HG02870 (cell line): Measurements from ENCODE around the gene LRRK1.

ENCODE experiments used
- ATAC-seq: cut with Tn5 transposase; IDR thresholded peaks from one replicate; pipeline ENCODE4 v1.9.1; 2021; ENCODE audit warnings: mild to moderate bottlenecking, moderate library complexity; ENCODE audit not compliant: unreplicated experiment

The LRRK1 gene

DNA sequence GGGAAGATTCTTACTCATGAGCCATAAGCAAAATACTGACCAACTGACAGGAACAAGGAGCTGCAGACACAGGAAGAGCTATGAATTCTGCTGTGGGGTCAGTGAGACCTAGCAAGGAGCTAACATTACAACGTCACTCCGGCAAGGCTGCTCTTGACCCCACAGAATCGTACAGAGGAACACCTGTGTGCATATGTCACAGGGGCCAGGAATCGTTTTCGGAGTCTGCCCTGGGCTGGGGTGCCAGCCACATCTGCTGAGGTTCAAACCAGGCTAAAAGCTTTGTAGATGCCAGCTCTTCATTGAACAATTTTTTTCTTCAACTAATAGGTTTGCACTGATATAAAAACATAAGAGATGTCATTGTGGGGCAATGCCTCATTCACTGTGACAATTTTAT is 82.6 kb downstream of the LRRK1 start:
- no peak for ATAC-seq

DNA sequence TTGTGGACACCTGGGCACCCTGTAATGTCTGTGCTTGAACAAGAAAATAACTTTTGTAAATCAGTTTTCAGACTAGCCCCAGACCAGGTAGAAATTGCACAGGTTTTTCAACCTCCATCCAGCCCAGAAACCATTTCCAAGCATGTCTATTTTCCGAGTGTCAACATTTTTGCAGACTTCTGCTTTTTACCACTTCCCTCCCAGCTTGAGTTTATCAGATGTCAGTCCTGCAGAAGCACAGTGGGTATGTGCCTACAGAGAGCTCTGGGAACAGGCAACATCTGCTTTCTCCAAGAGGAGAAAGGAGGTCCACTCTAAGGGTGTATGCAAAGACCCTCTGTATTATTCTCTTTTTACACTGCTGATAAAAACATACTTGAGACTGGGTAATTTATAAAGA is 83.9 kb downstream of the LRRK1 start:
- ATAC-seq = no peak

DNA sequence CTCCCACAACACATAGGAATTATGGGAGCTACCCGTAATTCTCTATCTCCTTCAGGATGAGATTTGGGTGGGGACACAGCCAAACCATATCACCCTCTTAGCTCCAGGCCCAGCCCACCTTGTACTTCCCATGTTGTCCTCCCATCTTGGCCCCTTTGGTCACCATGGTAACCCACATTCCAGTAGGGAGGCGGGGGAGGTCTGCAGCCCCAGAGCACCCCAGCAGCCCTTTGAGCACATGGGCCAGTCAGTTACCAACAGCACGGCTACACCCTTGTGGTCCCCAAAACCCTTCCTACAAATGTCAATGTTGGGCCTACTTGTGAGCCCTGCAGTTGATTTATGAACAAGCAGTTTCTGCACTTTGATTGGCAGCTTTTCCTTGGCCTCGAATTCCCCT is 84.5 kb downstream of the LRRK1 start:
- ATAC-seq = no peak

DNA sequence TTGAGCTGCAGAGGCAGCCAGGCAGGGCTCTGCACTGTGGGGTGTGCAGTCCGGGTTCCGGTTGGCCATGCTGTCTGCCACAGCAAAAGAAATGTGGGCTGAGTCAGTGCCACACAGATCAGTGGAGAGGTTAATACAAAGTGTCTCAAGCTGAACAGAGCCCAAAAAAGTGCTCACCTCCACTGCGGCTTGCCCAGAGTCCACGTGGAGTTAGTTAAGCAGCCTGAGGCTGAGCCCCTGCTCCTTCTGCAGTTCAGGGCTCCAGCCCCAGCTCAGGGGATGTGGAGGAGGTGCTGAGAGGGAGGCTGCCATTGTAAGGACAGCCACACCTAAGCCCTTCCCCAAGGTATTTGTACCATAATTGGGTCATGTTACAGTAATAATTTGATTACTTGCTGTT is 85.3 kb downstream of the LRRK1 start:
- no peak for ATAC-seq

DNA sequence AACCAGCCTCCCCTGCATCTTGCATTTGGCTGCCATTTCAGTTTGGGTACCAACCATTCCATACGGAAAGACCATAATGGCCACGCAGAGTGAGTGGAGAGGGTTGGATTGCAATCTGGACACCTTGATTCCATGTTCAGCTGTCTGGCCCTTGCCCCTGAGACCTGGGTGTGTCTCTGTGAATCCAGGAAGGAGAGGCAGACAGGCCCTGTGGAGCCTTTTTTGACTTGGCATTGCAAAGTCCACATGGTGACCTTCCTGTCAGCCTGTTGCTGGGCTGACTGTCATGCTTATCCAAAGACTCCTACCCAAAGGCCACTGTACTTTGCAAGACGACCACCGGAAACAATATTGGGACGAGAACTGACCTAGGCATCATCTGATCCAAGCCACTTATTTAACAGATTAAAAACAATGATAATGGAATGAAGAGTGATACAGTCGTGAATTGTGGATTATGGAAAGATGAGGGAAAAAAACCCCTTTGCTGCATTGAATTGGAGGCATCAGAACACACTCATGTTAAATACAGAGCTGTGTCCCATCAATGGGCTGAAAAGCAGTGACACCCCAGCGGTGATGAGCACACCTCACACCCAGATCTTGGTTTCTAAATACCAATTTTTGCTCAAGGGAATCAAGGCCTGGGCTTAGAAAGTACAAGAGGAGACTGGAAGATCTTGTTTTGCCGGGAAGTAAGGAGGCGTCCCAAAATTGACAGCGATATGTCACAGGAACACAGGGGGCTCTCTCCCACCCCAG is 86.0 kb downstream of the LRRK1 start:
- no peak for ATAC-seq

DNA sequence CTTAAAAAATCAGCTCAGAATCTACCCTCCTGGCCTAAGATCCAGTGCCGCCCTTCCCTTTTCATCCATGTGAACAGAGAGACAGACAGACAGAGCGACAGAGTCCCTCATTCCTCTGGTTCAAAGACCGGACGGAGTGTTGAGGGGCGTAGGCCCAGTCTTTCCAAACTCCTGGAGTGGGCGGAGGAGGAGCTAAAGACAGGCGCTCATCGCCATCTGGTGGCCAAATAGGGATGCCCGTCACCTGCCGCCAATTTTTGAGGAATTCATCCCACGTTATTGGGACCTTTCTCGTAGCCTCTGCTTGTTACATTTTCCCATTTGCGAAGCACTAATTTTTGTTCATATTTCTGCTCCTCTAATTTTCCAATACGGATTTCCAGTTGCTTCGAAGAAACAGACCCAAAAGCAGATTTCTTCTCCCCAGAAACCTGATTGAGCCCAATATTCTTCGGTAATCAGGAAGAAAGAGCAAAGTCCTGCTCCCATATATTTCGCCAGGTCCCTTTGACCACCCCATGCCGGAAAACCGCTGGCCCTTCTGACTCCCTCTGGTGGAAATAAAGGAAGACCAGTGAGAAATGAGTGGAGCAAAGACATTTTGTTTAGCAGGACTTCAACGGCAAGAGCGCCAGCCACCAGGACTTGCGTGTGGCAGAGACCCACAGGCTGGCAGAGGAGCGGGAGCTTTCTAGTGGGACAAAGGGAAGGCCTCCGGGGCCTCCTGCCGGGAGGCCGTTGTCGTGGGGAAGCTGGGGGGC is 88.0 kb downstream of the LRRK1 start:
- no peak for ATAC-seq

DNA sequence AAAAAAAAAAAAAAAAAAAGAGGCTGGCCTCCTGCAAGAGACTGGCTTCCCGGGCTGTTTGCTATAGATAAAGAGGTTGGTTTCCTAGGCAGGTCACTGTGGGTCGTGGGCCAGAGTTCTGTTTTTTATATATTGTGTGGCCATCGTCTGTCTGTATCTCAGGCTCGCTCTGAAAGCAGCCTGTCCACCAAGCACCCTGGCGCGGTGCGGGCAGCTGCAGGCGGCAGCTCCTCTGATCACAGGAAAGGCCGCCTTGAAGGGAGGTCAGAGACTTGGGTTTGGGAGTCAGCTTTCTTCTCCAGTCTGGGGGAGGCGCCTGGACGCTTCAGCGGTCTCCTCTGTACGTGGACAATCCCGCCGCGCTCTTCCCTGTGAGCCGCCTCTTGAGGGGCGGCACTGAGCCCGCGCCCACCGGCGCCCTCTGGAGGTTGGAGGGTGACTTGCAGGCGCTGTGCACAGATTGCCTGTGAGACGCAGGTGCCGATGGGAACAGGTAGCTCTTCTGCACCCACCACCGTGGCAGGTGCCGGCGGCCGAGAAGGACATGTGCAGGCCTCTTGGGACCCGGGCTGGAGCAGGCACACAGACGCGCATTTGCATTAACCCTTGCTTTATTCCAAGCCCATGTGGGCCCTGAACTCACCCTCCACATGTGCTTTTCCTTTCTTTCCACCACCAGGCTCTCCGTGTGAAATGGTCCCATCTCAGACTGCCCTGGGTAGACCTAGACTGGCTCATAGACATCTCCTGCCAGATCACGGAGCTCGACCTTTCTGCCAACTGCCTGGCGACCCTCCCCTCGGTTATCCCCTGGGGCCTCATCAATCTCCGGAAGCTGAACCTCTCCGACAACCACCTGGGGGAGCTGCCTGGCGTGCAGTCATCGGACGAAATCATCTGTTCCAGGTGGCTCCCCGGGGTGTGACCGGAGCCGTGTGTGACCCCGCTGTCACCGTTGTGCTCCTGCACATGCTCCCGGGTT is 89.3 kb downstream of the LRRK1 start:
- peak; percentile 80 for ATAC-seq

DNA sequence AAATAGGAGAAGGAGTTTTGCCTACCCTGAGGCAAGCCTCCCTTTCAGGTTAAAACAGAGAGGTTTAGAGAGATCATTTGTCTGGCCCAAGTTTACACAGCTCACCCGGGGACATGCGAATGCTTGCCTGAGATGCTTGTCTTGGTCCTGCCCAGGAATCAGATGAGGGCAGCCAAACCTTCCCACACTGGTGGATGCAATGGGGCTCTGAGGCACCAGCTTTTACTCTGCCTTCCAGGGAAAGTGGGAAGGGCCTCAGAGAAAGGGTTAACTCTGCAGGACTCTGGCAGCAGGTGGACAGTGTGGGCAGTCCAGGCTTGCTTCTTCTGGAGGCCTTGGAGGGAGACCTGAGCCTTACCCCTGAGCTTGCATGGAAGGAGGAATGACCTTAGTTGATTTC is 90.0 kb downstream of the LRRK1 start:
- no peak for ATAC-seq

DNA sequence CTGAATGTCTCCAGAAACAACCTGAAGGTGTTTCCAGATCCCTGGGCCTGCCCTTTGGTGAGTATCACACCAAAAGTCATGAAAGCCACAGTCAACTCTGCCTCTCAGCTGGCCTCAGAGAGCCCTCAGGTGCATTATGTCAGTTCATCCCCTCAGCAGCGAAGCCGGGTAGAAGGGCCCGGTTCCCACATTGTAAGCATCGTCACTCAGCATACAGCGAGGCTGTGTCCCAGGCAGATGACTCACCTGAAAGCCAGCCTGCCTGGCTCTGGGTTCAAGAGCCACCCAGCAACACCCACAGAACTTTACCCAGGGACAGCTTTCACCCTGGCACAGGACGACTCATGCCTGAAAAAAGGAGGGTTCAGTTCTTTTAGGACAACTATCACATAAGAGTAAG is 91.6 kb downstream of the LRRK1 start:
- ATAC-seq = no peak

DNA sequence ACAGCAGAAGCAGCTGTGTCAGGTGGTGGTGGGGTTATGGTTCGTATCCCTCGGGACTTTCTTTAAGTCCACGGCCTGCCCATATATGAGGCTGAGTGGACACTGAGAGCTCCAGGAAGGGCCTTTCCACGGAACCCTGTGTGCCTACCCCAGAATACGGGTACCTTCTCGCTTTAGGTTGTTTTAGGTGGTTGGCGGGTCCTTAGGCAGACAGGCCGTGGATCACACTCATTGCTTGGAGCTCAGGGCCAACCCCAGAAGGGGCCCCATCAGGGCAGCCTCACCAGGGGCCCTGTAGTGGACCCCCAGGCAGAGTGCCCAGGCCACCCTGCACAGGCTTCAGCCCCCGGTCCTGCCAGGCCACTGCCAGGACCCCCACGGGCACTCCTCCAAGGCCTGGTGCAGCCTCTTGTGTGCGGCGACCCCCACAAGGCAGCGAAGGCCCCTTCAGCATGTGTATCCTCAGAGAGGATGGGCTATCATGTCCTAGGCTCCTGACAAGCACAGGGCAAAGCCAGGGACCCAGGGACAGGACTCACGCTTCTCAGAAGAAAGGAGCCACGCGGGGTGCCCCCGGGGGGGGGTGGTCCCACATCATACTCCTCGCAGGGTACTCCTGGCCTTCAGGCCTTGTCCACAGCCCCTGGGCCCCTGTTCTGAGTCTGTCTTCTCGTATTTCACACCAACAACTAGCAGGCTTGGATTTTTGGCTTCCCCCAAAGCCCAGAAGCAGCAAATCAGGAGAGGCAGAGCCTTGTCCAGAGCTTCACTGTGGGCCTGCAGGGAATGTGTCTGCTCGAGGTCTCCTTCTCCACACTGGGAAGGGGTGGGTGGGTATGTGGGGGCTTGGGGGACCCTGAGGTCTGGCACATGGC is 93.4 kb downstream of the LRRK1 start:
- no peak for ATAC-seq

DNA sequence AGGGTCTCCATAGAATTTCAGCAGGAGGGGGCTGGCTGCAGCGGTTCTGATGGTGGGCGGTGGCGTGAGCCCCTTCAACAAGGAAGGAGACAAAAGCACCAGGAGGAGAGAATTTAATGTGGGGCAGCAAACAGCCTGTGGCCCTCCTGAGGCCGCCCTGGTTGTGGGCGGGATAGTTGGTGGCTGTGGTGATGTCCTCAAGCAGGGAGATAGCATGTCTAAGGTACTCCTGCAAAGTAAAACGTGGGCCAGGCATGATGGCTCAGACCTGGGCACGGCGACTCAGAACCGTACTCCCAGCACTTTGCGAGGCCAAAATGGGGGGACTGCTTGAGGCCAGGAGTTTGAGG is 94.0 kb downstream of the LRRK1 start:
- ATAC-seq = no peak

DNA sequence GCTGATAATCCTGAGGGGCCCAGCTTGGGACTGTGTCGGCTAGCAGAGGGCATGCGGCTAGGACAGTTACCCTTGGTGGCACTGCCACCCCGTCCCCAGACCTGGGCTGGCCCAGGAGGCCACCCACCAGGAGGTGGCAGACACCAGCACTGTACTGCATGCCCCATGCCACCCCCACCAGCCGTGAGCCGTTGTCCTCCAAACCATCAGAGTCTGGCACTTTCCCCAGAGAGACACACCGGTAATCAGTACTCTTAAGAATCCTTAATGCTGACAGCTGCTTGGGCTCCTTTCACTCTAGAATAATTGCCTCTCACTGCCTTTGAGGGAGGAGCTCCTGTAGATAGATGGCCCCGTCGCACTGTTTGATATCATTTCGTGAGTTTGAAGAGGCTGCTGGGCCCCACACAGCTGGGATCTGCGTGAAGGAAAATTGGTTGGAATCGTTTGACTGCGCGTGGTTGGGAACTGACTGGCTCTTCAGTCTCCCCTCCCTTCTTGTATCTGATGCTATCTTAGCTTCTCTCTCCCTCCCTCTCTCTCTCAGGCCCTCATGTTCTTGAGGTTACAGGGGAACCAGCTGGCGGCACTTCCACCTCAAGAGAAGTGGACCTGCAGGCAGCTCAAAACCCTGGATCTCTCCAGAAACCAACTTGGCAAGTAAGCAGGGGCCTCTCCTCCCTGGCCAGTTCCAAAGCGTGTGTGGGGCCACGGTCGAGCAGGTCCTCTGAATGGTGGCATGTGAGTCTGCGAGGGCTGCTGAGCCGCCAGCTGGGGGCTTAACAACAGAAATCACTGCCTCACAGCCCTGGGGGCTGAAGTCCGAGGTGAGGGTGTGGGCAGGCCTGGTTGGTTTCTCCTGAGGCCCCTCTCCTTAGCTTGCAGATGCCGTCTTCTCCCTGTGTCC is 94.9 kb downstream of the LRRK1 start:
- ATAC-seq = no peak

DNA sequence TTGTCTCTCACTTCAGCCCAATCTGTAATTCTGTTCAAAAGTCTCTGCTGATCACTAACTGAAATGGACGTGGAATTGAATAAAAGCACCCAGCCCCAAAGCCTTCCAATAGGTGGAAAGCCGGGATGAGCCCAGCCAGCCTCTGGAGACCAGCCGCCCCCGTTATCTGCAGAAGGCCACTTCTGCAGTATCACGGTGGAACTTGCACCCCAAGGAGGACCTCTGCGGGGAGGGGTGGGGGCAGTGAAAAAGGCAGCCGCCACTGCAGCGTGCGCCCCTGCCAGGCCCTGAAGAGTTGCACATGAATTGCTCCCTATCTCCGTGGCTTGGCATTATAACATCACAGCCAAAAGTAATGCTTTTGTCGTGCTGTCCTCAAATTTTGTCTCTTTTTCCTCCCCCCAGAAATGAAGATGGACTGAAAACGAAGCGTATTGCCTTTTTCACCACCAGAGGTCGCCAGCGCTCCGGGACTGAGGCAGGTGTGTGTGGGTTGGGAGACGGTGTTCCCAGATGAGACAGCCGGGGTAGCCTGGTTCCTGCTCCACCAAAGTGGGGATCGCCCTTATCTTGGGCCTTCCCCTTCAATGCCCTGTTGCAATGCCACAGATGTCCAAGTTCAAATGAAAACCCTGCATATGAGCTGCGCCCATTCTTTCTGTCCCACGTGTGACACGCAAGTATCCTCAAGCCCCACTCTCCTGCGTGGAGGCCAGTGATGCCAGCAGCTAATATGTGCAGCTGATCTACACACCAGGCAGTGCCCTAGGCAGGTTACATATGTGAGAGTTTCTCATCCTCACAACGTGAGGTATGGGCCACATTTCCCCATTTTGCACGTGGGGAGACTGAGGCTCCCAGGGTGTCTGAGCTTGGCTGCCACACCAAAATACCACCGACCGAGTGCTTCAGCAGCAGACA is 96.0 kb downstream of the LRRK1 start:
- ATAC-seq = no peak

DNA sequence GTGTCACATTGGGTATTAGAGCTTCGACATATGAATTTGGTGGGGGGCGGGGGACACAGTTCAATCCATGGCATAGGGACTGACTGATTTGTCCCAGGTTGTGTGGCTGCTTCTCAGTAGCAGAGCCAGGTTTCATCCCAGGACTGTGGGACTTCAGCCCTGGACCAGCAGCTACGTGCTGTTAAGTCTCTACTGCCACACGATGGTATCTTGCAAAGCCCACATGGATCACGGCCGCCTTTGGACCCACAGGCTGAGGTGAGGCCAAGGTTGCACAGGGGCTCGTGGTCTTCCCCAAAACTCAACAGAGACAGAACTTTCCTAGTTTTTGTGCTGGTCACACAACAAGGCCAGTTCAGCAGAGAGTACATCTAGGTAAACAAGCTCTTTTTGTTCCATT is 97.4 kb downstream of the LRRK1 start:
- no peak for ATAC-seq

DNA sequence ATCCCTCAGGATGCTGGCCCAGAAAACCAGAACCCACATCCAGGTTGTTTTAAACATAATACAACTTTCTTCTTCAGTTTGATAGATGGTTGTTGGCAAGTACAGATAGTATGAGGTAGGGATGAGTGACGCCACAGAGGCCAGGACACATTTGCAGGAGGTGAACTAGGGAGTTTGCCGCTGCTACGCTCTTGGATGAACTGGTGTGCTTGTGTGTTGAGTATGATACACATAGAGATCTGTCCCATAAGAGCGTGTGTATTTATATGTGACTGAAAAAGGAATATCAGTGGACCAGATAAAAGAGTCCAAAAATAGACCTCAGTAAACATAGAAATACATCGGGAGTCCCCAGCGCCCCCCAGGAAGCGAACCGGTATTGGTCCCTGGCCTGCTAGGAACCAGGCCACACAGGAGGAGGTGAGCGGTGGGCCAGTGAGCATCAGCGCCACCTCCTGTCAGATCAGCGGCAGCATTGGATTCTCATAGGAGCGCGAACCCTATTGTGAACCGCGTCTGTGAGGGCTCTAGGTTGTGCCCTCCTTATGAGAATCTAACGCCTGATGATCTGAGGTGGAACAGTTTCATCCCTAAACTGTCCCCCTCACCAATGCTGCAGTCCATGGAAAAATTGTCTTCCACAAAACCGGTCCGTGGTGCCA is 98.1 kb downstream of the LRRK1 start:
- no peak for ATAC-seq

DNA sequence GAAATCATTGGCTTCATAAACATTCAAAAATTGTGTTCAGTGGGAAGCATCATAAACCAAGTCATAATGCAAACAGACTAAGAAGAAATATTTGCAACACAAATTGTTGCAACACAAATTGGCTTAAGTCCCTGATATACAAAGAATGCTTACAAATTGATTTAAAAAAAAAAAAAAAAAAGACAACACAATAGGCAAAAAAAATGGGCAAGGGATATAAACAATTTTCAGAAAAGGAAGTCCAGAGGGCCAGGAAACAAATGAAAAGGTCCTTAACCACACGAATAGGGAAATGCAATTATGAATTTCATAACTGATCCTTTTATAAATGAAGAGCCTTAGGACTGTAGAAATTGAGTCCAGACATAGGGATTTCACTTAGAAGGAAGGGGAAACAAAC is 98.9 kb downstream of the LRRK1 start:
- no peak for ATAC-seq

DNA sequence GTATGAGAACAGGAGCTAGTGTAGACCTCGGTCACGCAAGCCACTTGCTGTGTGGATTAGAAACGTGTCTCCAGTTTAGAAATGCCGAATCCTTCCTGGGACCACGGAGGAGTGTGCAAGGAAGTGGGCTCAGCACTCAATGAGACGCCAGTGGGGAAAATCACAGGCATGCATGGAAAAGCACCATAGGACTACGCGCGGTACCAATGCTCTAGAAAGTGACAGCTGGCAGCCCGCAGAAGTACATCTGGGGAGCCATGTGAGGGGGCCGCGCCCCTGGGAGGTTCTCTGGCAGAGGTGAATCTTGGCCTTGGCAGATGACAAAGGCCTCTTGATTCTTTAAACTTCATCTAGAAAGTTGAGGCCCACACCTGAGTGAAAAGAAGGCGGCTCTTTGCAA is 99.3 kb downstream of the LRRK1 start:
- ATAC-seq = no peak

DNA sequence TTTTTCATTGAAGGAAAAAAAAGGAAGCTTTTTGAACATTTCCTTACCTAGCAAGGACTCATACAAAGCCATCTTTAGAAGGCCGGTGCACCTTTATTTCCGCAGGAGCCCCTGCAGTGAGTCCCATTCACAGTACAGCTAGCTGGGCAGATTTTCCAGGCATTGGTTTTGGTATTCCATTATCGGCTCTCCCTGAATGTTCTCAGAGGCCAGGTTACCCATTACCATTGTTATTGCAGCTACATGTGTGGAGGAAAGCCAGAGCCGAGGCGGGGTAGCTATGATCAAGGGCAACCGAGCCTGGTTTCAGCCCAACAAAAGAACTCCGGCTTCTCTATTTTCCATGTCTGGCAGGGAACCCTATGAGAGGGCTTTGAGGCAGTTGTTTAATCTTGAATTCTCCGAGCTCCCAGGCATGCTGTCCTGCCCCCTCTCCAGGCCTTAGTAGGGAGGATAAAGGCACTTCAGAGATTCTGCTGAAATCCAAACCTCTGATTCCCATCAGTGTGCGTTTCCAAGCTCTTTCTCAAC is 100.3 kb downstream of the LRRK1 start:
- ATAC-seq = no peak
